Glomerular endothelial cell (primary cell): ENCODE measurements around the gene GULP1. TPM values are rescaled to one million over a fixed set of nuclear protein-coding genes. Genes with fewer than 3 reads are reported as not detected.
"Not testable (repeated sequence)": the region's sequence is repeated elsewhere in the genome, so short reads cannot be mapped to it uniquely, and the experiment has no call there.

Experiments
- DNase-seq: peaks from one replicate; pipeline ENCODE4 v3.0.0-alpha.2; 2011; ENCODE audit warnings: low read depth, low spot score; ENCODE audit errors: extremely low read depth
- total RNA-seq: library from RNA; depleted of rRNA; stranded (reverse); fragments of >200 nt; gene quantifications from 2 replicates; pipeline ENCODE4 v1.2.3, GENCODE V29; 2015

GULP1 gene
- total RNA-seq, 1 donor from 2014 or later: 33.8 TPM

GRCh38 chr2:188588235-188588634 lies 296.6 kb downstream of the GULP1 start:
- no peak for DNase-seq

GRCh38 chr2:188596054-188596453 lies 304.4 kb downstream of the GULP1 start:
- DNase-seq: no peak

- DNase-seq: no peak
Observed at GRCh38 chr2:188598551-188598950, 306.9 kb downstream of the GULP1 start.

GRCh38 chr2:188599140-188599539 lies 307.5 kb downstream of the GULP1 start:
- DNase-seq: no peak

GRCh38 chr2:188600536-188601210 lies 309.0 kb downstream of the GULP1 start:
- DNase-seq: no peak

- no peak for DNase-seq
Observed at GRCh38 chr2:188601391-188601790, 309.7 kb downstream of the GULP1 start.

GRCh38 chr2:188601927-188602326 lies 310.3 kb downstream of the GULP1 start:
- no peak for DNase-seq

GRCh38 chr2:188604579-188604978 lies 312.9 kb downstream of the GULP1 start:
- no peak for DNase-seq

- not testable (repeated sequence) for DNase-seq
Observed at GRCh38 chr2:188605609-188606584, 314.2 kb downstream of the GULP1 start.

- DNase-seq: not testable (repeated sequence)
Observed at GRCh38 chr2:188606596-188606995, 314.9 kb downstream of the GULP1 start.

GRCh38 chr2:188607501-188607900 lies 315.8 kb downstream of the GULP1 start:
- no peak for DNase-seq

- no peak for DNase-seq
Observed at GRCh38 chr2:188609321-188610049, 317.8 kb downstream of the GULP1 start.

GRCh38 chr2:188610050-188610444 lies 318.4 kb downstream of the GULP1 start:
- no peak for DNase-seq

GRCh38 chr2:188610827-188611226 lies 319.2 kb downstream of the GULP1 start:
- DNase-seq: no peak

- no peak for DNase-seq
Observed at GRCh38 chr2:188619146-188619545, 327.5 kb downstream of the GULP1 start.

- no peak for DNase-seq
Observed at GRCh38 chr2:188620916-188621315, 329.2 kb downstream of the GULP1 start.

GRCh38 chr2:188622601-188623260 lies 331.1 kb downstream of the GULP1 start:
- no peak for DNase-seq

GRCh38 chr2:188623995-188624643 lies 332.4 kb downstream of the GULP1 start:
- no peak for DNase-seq

- DNase-seq: no peak
Observed at GRCh38 chr2:188627471-188627870, 335.8 kb downstream of the GULP1 start.
